Cardiac muscle cell (in vitro differentiated cells and primary cell): ENCODE data around the gene PLSCR4. TPM values are rescaled to one million over a fixed set of nuclear protein-coding genes. Genes with fewer than 3 reads are reported as not detected.

Experiments used
- DNase-seq, 2 donors: peaks; one replicate each; pipeline versions ENCODE4 v3.0.0 to v3.0.0-alpha.2; 2010 to 2017; ENCODE audit warnings: low read depth in 1 of 2, low spot score in 1 of 2
- H3K27ac ChIP-seq: fragments of 200-600 bp; sonication (generic); 2 replicates; pipeline ENCODE4 v1.5.1; 2016
- H3K27me3 ChIP-seq: fragments of 200-600 bp; sonication (generic); 2 replicates; pipeline ENCODE4 v1.6.0; 2016; ENCODE audit warnings: control low read depth
- H3K36me3 ChIP-seq: fragments of 200-600 bp; sonication (generic); 2 replicates; pipeline ENCODE4 v1.5.1; 2016; ENCODE audit warnings: control low read depth
- H3K4me1 ChIP-seq: fragments of 200-600 bp; sonication (generic); 2 replicates; pipeline ENCODE4 v1.8.1; 2017; ENCODE audit warnings: low read depth, mild to moderate bottlenecking, mixed run types
- H3K4me3 ChIP-seq: fragments of 200-600 bp; sonication (generic); 2 replicates; pipeline ENCODE4 v1.5.1; 2016; ENCODE audit warnings: mild to moderate bottlenecking
- H3K9me3 ChIP-seq: fragments of 200-600 bp; sonication (generic); 2 replicates; pipeline ENCODE4 v1.5.1; 2017; ENCODE audit warnings: low read depth, mild to moderate bottlenecking, control low read depth
- CTCF ChIP-seq: IDR thresholded peaks from 2 replicates; pipeline ENCODE4 v1.5.1; 2012; ENCODE audit warnings: low read depth, mild to moderate bottlenecking, low read length
- polyA plus RNA-seq: library from polyadenylated mRNA; unstranded; fragments of >200 nt; fragmentation: Nextera tagmentation; extraction: Ambion mirVana; gene quantifications from 2 replicates; pipeline ENCODE4 v1.2.1, GENCODE V29; 2016
- total RNA-seq: library from RNA; depleted of rRNA; stranded (reverse); fragments of >200 nt; gene quantifications from 2 replicates; pipeline ENCODE4 v1.2.3, GENCODE V29; 2016

Gene PLSCR4
- total and polyA plus RNA-seq, 2 experiments from 2014 or later = 1.2 to 1.3 TPM

DNA sequence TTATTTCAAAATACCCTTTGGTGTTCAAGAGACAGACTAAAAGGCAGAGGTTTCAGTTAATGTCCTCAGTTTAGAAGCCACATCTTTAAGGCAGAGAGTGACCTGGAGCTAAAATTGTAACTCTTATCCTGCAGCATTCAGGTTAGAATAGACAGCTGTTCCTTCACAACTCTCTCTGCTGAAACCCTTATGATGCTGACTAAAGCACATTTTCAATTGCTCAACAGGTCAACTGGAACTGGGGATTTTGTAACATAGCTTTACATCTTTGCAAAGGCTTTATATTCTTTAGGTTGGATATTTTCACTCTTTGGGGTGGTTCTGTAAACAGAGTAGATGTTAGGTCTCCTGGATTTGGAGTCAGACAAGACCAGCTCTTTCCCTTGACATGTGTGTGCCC is 20.3 kb upstream of the PLSCR4 start:
- Histone ChIP-seq H3K27me3 (no peaks in the 10 kb centered on the region), H3K36me3 (no peaks in the 10 kb centered on the region), H3K4me1 (no peaks in the 10 kb centered on the region), H3K4me3 (no peak overlapping the region), H3K9me3 (no peaks in the 10 kb centered on the region), H3K27ac (no peak overlapping the region)
- no peak for TF ChIP-seq CTCF
- no peak for DNase-seq

- Histone ChIP-seq H3K4me3 (no peak overlapping the region), H3K36me3 (no peaks in the 10 kb centered on the region), H3K9me3 (no peaks in the 10 kb centered on the region), H3K4me1 (no peaks in the 10 kb centered on the region), H3K27ac (no peak overlapping the region), H3K27me3 (no peaks in the 10 kb centered on the region)
- DNase-seq = no peak
- TF ChIP-seq CTCF = no peak
These were observed 18.4 kb upstream of the PLSCR4 start for GRCh38 chr3:146269271-146269670.

- DNase-seq = no peak
- no peaks in the 10 kb centered on the region for H3K27me3 ChIP-seq
- H3K36me3 ChIP-seq = no peaks in the 10 kb centered on the region
- H3K4me1 ChIP-seq = no peaks in the 10 kb centered on the region
- H3K9me3 ChIP-seq = no peaks in the 10 kb centered on the region
- no peak overlapping the region for H3K4me3 ChIP-seq
- H3K27ac ChIP-seq = no peak overlapping the region
- TF ChIP-seq CTCF = no peak
These were observed 17.8 kb upstream of the PLSCR4 start for GRCh38 chr3:146268535-146269219.

- no peak overlapping the region for H3K4me3 ChIP-seq
- no peaks in the 10 kb centered on the region for H3K27me3 ChIP-seq
- H3K27ac ChIP-seq = no peak overlapping the region
- DNase-seq = no peak
- no peaks in the 10 kb centered on the region for H3K36me3 ChIP-seq
- no peaks in the 10 kb centered on the region for H3K9me3 ChIP-seq
- no peaks in the 10 kb centered on the region for H3K4me1 ChIP-seq
- no peak for TF ChIP-seq CTCF
These were observed 14.8 kb upstream of the PLSCR4 start for GRCh38 chr3:146265720-146266119.

DNA sequence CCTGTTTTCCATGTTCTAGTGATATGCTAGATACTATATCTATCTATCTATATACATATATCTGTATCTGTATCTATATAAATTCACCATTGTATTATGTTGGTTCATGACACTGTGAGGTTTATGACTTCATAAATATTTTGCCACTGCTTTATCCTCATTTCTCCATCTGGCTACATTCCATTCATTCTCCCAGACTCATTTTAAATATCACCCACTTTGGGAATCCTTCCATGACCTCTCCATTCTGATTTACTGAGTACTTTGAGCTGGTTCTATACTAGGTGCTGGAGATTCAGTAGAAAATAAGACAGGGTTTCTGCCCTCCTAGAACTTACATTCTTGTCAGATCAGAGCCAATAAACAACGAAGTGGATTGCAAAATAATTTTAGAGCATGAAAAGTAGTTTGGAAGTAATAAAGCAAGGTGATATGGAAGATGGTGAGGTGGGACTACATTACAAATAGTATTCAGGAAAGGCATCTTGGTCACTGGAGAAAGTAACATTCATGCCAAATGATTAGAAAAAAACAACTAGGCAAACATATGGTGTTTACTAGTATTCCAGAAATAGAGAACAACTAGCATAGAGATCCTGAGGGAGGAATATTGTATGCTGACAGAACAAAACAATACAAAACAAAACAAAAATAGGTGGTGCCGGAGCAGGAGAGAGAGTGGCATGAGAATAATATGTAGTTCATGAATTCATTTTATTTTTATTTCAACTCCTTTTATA is 11.6 kb upstream of the PLSCR4 start:
- no peak for DNase-seq
- no peak overlapping the region for H3K4me3 ChIP-seq
- TF ChIP-seq CTCF = no peak

More for the DNA sequence above, 11.6 kb upstream of the PLSCR4 start:
- Histone ChIP-seq H3K27ac (no peak overlapping the region), H3K27me3 (no peaks in the 10 kb centered on the region), H3K9me3 (no peaks in the 10 kb centered on the region), H3K36me3 (no peaks in the 10 kb centered on the region), H3K4me1 (peaks cover 4% of the 10 kb centered on the region)
